Mesendoderm (in vitro differentiated cells): ENCODE data around the gene CD248.
A peak's percentile ranks its signal among the peaks of the same experiment; 100 is the strongest.

Source experiments
- DNase-seq: peaks from one replicate; pipeline ENCODE4 v3.0.0; 2013
- H2AK5ac ChIP-seq: 2 replicates; pipeline ENCODE4 v1.6.1; 2013; ENCODE audit warnings: low read length, inconsistent platforms
- H2BK120ac ChIP-seq: 2 replicates; pipeline ENCODE4 v1.6.1; 2013; ENCODE audit warnings: low read depth, mild to moderate bottlenecking, low read length, moderate library complexity, mixed read lengths
- H2BK15ac ChIP-seq: replicated peaks from 2 replicates; pipeline ENCODE4 v1.6.1; 2013; ENCODE audit warnings: low read depth, mild to moderate bottlenecking, moderate library complexity
- H2BK5ac ChIP-seq: 2 replicates; pipeline ENCODE4 v1.6.1; 2013; ENCODE audit warnings: low read length, inconsistent platforms
- H3K18ac ChIP-seq: 2 replicates; pipeline ENCODE4 v1.6.1; 2013; ENCODE audit warnings: mild to moderate bottlenecking, low read length, mixed read lengths
- H3K23ac ChIP-seq: one replicate; pipeline ENCODE4 v1.6.1; 2013; ENCODE audit warnings: low read length
- H3K27ac ChIP-seq: 2 replicates; pipeline ENCODE4 v1.5.1; 2013; ENCODE audit warnings: low read depth, mild to moderate bottlenecking, inconsistent platforms, low read length, moderate library complexity
- H3K27me3 ChIP-seq: 2 replicates; pipeline ENCODE4 v1.6.1; 2013; ENCODE audit warnings: low read length, control low read depth, mild to moderate bottlenecking, inconsistent platforms; ENCODE audit not compliant: insufficient read depth, poor library complexity
- H3K36me3 ChIP-seq: 2 replicates; pipeline ENCODE4 v1.6.1; 2013; ENCODE audit warnings: low read length, inconsistent platforms; ENCODE audit not compliant: control insufficient read depth, insufficient read depth
- H3K4ac ChIP-seq: one replicate; pipeline ENCODE4 v1.6.1; 2013; ENCODE audit warnings: low read depth, mild to moderate bottlenecking, low read length, moderate library complexity
- H3K4me1 ChIP-seq: 2 replicates; pipeline ENCODE4 v1.6.1; 2013; ENCODE audit warnings: low read depth, low read length, inconsistent platforms; ENCODE audit not compliant: control insufficient read depth
- H3K4me2 ChIP-seq: 2 replicates; pipeline ENCODE4 v1.6.1; 2013; ENCODE audit warnings: low read length
- H3K4me3 ChIP-seq: 2 replicates; pipeline ENCODE4 v1.5.1; 2013; ENCODE audit warnings: mild to moderate bottlenecking, low read length
- H3K56ac ChIP-seq: one replicate; pipeline ENCODE4 v1.6.1; 2013; ENCODE audit warnings: low read length
- H3K79me1 ChIP-seq: 2 replicates; pipeline ENCODE4 v1.6.1; 2013; ENCODE audit warnings: low read length, inconsistent platforms
- H3K79me2 ChIP-seq: 2 replicates; pipeline ENCODE4 v1.6.1; 2013; ENCODE audit warnings: mild to moderate bottlenecking, low read length; ENCODE audit not compliant: control insufficient read depth, insufficient read depth
- H3K9ac ChIP-seq: 2 replicates; pipeline ENCODE4 v1.6.1; 2013; ENCODE audit warnings: low read length, inconsistent platforms
- H4K5ac ChIP-seq: one replicate; pipeline ENCODE4 v1.6.1; 2013; ENCODE audit warnings: low read length
- H4K8ac ChIP-seq: one replicate; pipeline ENCODE4 v1.6.1; 2013; ENCODE audit warnings: low read depth, mild to moderate bottlenecking, control low read depth, low read length, moderate library complexity
- WGBS: extraction: QIAGEN DNeasy Blood & Tissue Kit; methylation state at CpG from one replicate; pipeline ENCODE4 v1.1.7; 2013; ENCODE audit warnings: low lambda C conversion rate, missing lambda C conversion rate; ENCODE audit not compliant: insufficient coverage; ENCODE audit errors: extremely low coverage; 5-methylcytosine and 5-hydroxymethylcytosine counted together

CD248 gene

GRCh38 chr11:66268244-66268951 lies 48.4 kb downstream of the CD248 start, which contains the start of gene RAB1B:
RAB1B (plus strand) TSS chr11:66268639; CDS start chr11:66268680, 41 bp downstream.
- Histone ChIP-seq H3K27ac (peak within 1 kb of the TSS; percentile 85), H3K18ac (peak within 1 kb of the TSS; percentile 92), H3K9ac (peak within 1 kb of the TSS; percentile 89), H3K4me3 (peak within 1 kb of the TSS; percentile 74), H3K79me1 (peaks cover 6% of the 10 kb centered on the region), H2BK120ac (peak within 1 kb of the TSS; percentile 31), H4K5ac (no peak within 1 kb of the TSS), H3K27me3 (no peaks in the 10 kb centered on the region), H3K56ac (peak within 1 kb of the TSS; percentile 97), H4K8ac (no peak within 1 kb of the TSS), H3K4ac (peak within 1 kb of the TSS; percentile 87), H3K36me3 (peaks cover 11% of the 10 kb centered on the region), H3K23ac (no peak within 1 kb of the TSS), H2BK5ac (peak within 1 kb of the TSS; percentile 43), H3K79me2 (peaks cover 6% of the 10 kb centered on the region), H3K4me1 (no peaks in the 10 kb centered on the region), H3K4me2 (peak within 1 kb of the TSS; percentile 96), H2BK15ac (no peak within 1 kb of the TSS), H2AK5ac (no peak within 1 kb of the TSS)
- no CpG with 5 or more reads among the region's 64 CpGs for WGBS
- peak; percentile 100 for DNase-seq

GRCh38 chr11:66267379-66268243 lies 49.2 kb downstream of the CD248 start:
- no peak overlapping the region for H3K23ac ChIP-seq
- H3K4me2 ChIP-seq = peak overlapping the region; percentile 74
- H3K18ac ChIP-seq = peak overlapping the region; percentile 61
- DNase-seq = peak; percentile 92
- no peaks in the 10 kb centered on the region for H3K27me3 ChIP-seq
- peak overlapping the region; percentile 73 for H3K56ac ChIP-seq
- H3K36me3 ChIP-seq = peaks cover 9% of the 10 kb centered on the region
- peak overlapping the region; percentile 42 for H3K27ac ChIP-seq
- H3K4me1 ChIP-seq = no peaks in the 10 kb centered on the region
- H3K4me3 ChIP-seq = peak overlapping the region; percentile 8
- H3K79me2 ChIP-seq = peaks cover 6% of the 10 kb centered on the region
- H2BK5ac ChIP-seq = no peak overlapping the region
- no CpG with 5 or more reads among the region's 61 CpGs for WGBS
- no peak overlapping the region for H4K5ac ChIP-seq
- no peak overlapping the region for H2BK120ac ChIP-seq
- no peak overlapping the region for H2BK15ac ChIP-seq
- H2AK5ac ChIP-seq = no peak overlapping the region
- peak overlapping the region; percentile 72 for H3K4ac ChIP-seq
- H3K9ac ChIP-seq = peak overlapping the region; percentile 69
- peaks cover 6% of the 10 kb centered on the region for H3K79me1 ChIP-seq
- no peak overlapping the region for H4K8ac ChIP-seq

- Histone ChIP-seq H3K27ac (no peak overlapping the region), H3K79me2 (peaks cover 6% of the 10 kb centered on the region), H3K23ac (no peak overlapping the region), H2BK5ac (no peak overlapping the region), H2BK15ac (no peak overlapping the region), H4K8ac (no peak overlapping the region), H2BK120ac (no peak overlapping the region), H3K4me3 (no peak overlapping the region), H3K9ac (peak overlapping the region; percentile 22), H3K4ac (no peak overlapping the region), H4K5ac (no peak overlapping the region), H3K18ac (no peak overlapping the region), H2AK5ac (no peak overlapping the region), H3K56ac (peak overlapping the region; percentile 42), H3K36me3 (peaks cover 8% of the 10 kb centered on the region), H3K4me2 (no peak overlapping the region), H3K27me3 (no peaks in the 10 kb centered on the region), H3K4me1 (no peaks in the 10 kb centered on the region), H3K79me1 (peaks cover 6% of the 10 kb centered on the region)
- DNase-seq = no peak
- no CpG with 5 or more reads among the region's 13 CpGs for WGBS
These were observed 49.8 kb downstream of the CD248 start for GRCh38 chr11:66267039-66267378.

GRCh38 chr11:66266378-66267038 lies 50.3 kb downstream of the CD248 start:
- Histone ChIP-seq H4K8ac (no peak overlapping the region), H4K5ac (no peak overlapping the region), H3K4me3 (no peak overlapping the region), H3K56ac (peak overlapping the region; percentile 42), H3K4me1 (no peaks in the 10 kb centered on the region), H2BK15ac (no peak overlapping the region), H3K27me3 (no peaks in the 10 kb centered on the region), H3K79me1 (peaks cover 6% of the 10 kb centered on the region), H3K27ac (no peak overlapping the region), H2BK5ac (no peak overlapping the region), H3K4ac (no peak overlapping the region), H3K36me3 (peaks cover 10% of the 10 kb centered on the region), H2BK120ac (no peak overlapping the region), H3K79me2 (peaks cover 6% of the 10 kb centered on the region), H2AK5ac (no peak overlapping the region), H3K23ac (no peak overlapping the region), H3K18ac (no peak overlapping the region), H3K4me2 (no peak overlapping the region), H3K9ac (no peak overlapping the region)
- no CpG with 5 or more reads among the region's 20 CpGs for WGBS
- no peak for DNase-seq

- H3K4ac ChIP-seq = no peak overlapping the region
- no peak overlapping the region for H3K4me3 ChIP-seq
- H3K27ac ChIP-seq = no peak overlapping the region
- peaks cover 5% of the 10 kb centered on the region for H3K79me1 ChIP-seq
- H3K23ac ChIP-seq = no peak overlapping the region
- no peak overlapping the region for H2BK120ac ChIP-seq
- no peaks in the 10 kb centered on the region for H3K27me3 ChIP-seq
- no peak overlapping the region for H3K9ac ChIP-seq
- no peak overlapping the region for H4K5ac ChIP-seq
- no peak overlapping the region for H4K8ac ChIP-seq
- peaks cover 10% of the 10 kb centered on the region for H3K36me3 ChIP-seq
- no peak overlapping the region for H3K18ac ChIP-seq
- no CpG with 5 or more reads among the region's 26 CpGs for WGBS
- H2BK15ac ChIP-seq = no peak overlapping the region
- H3K4me2 ChIP-seq = no peak overlapping the region
- H3K56ac ChIP-seq = no peak overlapping the region
- no peak for DNase-seq
- H2BK5ac ChIP-seq = no peak overlapping the region
- H2AK5ac ChIP-seq = no peak overlapping the region
- peaks cover 6% of the 10 kb centered on the region for H3K79me2 ChIP-seq
- no peaks in the 10 kb centered on the region for H3K4me1 ChIP-seq
These were observed 51.1 kb downstream of the CD248 start for GRCh38 chr11:66265531-66266377.
